Measurements from ENCODE around the gene PKIB. TPM values are rescaled to one million over a fixed set of nuclear protein-coding genes. Genes with fewer than 3 reads are reported as not detected.

Gene PKIB
- total and polyA plus RNA-seq, 4 donors, result 2.5 to 5.1 (median 3.0) TPM

Small RNA genes within 50 kb of the gene (small RNA-seq; reads per million reads assigned to genes)
- gene RN7SL564P, result not detected

Other genes with a start within 250 kb of the PKIB start
- 1 to 10 TPM; 7.8 to 7.9 TPM for gene HSF2, start 210.8 kb upstream of the PKIB start, total RNA-seq
- 1 to 10 TPM; 2.2 to 4.7 TPM for gene HSF2, start 210.8 kb upstream of the PKIB start, polyA plus RNA-seq
- 100 to 1,000 TPM; 131 to 139 TPM for gene SERINC1, start 138.6 kb upstream of the PKIB start, total RNA-seq
- 10 to 100 TPM; 79.8 to 95.5 TPM for gene SERINC1, start 138.6 kb upstream of the PKIB start, polyA plus RNA-seq
- gene FABP7, start 169.3 kb downstream of the PKIB start, total RNA-seq, result not detected
- gene FABP7, start 169.3 kb downstream of the PKIB start, polyA plus RNA-seq, result not detected
- 10 to 100 TPM; 17.3 to 27.4 TPM for gene SMPDL3A, start 178.9 kb downstream of the PKIB start, total RNA-seq
- gene SMPDL3A, start 178.9 kb downstream of the PKIB start, polyA plus RNA-seq, result 10 to 100 TPM; 37.3 to 61.4 TPM